HG03039 (cell line): Measurements from ENCODE around the gene SLC8B1.

Experiments used
- ATAC-seq: cut with Tn5 transposase; IDR thresholded peaks from one replicate; pipeline ENCODE4 v1.9.1; 2021; ENCODE audit warnings: mild to moderate bottlenecking, moderate library complexity; ENCODE audit not compliant: unreplicated experiment

Gene SLC8B1

GRCh38 chr12:113334786-113335539, at the start of gene SLC8B1:
SLC8B1 (minus strand) TSS chr12:113335109; CDS start chr12:113332878, 2,231 bp downstream.
- ATAC-seq = peak; percentile 93

GRCh38 chr12:113382206-113382605, 47.3 kb upstream of the SLC8B1 start:
- no peak for ATAC-seq

GRCh38 chr12:113381220-113381619, 46.3 kb upstream of the SLC8B1 start:
- ATAC-seq = no peak

GRCh38 chr12:113378291-113378690, 43.4 kb upstream of the SLC8B1 start:
- no peak for ATAC-seq

DNA sequence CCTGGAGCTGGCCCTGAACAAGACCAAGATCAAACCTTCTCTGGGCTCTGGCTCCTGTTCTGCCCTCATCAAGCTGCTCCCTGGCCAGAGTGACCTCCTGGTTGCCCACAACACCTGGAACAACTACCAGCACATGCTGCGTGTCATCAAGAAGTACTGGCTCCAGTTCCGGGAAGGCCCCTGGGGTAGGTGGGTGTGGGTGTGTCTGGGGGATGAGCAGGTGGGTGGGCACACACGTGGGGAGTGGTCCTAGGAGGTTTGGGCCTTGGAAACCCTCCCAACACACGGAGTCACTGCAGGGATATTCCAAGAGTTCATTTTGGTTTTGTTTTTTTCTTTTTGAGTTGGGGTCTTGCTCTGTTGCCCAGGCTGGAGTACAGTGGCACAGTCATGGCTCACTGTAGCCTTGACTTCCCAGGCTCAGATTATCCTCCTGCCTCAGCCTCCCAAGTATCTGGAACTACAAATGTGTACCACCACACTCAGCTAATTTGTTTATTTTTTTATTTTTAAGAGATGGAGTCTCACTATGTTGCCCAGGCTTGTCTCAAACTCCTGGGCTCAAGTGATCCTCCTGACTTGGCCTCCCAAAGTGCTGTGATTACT, 40.0 kb upstream of the SLC8B1 start:
- ATAC-seq = no peak

- ATAC-seq = no peak
Measured at GRCh38 chr12:113373969-113374368, 39.1 kb upstream of the SLC8B1 start.

DNA sequence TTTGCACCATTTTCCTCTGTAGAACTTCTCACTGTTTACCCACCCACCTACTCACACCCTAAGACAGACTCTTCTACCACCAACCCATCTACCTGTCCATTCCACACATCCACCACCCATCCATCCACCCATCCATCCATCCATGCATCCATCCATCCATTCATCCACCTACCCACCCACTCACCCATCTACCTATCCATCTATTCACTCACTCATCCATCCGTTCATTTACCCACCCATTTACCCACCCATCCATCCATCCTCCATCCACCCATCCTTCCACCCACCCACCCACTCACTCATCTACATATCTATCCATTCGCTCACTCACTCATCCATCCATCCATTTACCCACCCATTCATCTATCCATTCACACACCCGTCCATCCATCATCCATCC, 38.5 kb upstream of the SLC8B1 start:
- ATAC-seq = no peak

DNA sequence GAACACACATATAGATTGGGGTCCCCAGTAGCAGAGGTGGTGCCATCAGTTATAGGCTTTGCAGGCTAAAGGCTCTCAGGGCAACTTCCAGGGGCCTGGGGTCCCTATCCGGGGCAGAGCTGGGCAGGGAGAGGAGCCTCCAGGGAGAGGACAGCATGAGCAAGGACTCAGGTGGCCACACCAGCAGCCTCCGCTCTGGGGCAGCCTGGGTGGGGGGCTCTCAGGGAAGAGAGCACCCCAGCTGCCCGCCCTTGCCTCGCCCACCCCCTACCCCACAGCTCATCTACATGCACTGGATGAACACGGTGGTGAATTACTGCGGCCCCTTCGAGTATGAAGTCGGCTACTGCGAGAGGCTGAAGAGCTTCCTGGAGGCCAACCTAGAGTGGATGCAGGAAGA, 37.5 kb upstream of the SLC8B1 start:
- no peak for ATAC-seq

DNA sequence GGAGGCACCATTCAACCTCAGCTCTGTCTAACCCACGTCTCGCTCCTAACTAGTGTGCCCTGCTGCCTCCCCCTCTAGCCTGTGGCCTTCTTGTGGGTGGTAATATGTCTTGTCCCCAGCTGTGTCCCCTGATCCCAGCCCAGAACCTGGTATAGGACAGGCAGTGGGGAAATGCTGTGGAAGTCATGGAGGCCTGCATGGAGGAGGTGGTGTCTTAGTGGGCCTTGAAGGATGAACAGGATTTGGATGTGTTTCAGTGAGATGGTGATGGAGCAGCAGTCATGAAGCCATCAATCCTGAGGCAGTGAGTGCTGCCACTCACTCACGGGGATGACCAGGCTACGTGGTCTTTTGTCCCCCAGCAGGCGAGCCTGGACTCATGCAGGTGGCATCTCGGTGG, 36.9 kb upstream of the SLC8B1 start:
- ATAC-seq = no peak

DNA sequence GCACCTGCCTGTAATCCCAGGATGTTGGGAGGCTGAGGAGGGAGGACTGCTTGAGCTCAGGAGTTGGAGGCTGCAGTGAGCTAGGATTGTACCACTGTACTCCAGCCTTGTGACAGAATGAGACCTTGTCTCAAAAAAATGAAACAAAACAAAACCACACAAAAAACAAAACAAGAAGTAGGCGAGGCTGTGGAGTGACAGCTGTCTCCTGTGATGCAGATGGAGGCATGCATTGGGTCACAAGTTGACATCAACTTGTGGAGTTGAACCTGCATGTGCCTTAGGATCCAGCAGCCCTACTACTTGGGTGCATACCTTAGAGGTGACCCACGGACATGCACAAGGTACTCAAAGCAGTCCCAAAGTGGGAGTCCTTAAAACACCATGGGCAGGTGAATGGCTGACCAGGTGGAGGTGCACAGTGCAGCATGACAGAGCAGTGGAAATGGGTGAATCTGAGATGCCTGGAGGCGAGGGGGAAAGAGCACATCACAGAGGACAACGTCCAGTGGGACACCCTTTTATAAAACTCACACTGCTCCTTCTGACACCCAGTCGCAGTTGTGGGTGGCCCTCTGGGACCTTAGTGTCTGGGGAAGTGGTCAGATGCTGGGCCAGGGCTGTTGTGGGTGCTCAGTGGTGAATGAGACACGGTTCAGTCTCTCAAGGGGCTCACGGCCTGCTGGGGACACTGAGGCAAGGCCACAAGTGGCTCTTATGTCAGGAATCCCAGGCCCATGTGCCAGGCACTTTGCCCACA, 36.2 kb upstream of the SLC8B1 start:
- ATAC-seq = no peak

DNA sequence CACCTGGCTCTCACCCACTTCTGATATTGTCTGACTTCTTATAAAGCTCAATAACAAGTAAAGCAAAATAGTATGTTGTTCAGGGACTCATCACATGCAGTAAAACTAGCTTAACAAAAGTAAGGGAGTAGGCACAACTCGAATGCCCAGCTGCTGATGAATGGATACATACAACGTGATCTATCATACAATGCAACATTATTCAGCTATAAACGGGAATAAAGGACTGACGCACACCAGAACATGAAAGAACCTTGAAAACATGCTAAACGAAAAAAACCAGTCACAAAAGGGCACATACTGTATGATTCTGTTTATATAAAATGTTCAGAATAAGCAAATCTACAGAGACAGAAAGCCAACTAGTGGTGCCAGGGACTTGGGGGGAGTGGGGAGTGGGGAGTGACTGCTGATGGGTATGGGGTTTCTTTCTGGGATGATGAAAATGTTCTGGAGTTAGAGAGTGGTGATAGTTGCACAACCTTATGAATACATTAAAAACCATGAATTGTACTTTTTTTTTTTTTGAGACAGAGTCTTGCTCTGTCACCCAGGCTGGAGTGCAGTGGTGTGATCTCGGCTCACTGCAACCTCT, 34.6 kb upstream of the SLC8B1 start:
- no peak for ATAC-seq

DNA sequence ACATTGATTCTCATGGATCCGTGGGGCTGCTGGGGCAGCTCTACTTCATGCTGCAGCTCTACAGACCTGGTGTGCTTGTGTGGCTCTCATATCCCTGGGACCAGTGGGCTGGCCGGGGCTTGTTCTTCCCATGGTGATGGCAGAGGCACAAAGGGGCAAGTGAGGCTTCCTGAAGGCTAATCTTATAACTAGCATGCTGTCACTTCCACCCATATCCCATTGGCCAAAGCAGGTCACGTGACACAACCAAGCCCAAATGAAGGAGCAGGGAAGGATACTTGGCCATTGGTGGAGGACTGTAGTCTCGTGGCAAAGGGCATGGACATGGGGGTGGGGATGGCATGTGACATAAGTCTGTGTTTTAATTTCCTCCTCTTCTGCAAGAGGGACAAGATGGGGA, 33.4 kb upstream of the SLC8B1 start:
- no peak for ATAC-seq

- no peak for ATAC-seq
Measured at GRCh38 chr12:113366827-113367226, 31.9 kb upstream of the SLC8B1 start.

GRCh38 chr12:113365639-113366395, 30.9 kb upstream of the SLC8B1 start:
- no peak for ATAC-seq

GRCh38 chr12:113364698-113365097, 29.8 kb upstream of the SLC8B1 start:
- ATAC-seq = no peak

DNA sequence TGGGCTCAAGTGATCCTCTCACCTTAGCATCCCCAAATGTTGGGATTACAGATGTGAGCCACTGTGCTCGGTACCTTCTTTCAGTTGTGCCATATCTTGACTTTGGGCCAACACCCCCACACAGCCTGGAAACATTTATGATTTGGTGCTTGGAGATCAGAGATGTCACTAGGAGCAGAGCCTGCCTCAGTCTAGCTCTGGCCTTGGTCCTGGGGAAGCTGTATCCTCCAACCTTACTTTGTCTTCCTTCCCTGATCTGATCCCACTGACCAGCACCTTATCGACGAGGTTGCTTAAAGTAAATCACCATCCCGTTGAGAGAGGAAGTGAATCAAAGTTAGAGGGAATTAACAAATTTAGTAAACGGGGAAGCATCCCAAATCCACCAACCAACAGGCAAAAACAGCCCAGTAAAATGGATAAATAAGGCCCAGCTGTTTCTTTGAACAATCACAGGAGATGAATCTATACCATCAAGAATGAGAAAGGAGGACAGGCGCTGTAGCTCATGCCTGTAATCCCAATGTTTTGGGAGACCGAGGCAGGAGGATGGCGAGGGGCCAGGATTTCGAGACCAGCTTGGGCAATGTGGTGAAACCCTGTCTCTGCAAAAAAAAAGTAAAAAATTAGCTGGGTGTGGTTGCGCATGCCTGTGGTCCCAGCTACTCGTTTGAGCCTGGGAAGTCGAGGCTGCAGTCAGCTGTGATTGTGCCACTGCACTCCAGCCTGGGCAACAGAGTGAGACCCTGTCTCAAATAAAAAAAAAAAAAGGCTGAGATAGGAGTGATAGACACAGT, 26.9 kb upstream of the SLC8B1 start:
- no peak for ATAC-seq

GRCh38 chr12:113359939-113360748, 25.2 kb upstream of the SLC8B1 start:
- ATAC-seq = no peak

DNA sequence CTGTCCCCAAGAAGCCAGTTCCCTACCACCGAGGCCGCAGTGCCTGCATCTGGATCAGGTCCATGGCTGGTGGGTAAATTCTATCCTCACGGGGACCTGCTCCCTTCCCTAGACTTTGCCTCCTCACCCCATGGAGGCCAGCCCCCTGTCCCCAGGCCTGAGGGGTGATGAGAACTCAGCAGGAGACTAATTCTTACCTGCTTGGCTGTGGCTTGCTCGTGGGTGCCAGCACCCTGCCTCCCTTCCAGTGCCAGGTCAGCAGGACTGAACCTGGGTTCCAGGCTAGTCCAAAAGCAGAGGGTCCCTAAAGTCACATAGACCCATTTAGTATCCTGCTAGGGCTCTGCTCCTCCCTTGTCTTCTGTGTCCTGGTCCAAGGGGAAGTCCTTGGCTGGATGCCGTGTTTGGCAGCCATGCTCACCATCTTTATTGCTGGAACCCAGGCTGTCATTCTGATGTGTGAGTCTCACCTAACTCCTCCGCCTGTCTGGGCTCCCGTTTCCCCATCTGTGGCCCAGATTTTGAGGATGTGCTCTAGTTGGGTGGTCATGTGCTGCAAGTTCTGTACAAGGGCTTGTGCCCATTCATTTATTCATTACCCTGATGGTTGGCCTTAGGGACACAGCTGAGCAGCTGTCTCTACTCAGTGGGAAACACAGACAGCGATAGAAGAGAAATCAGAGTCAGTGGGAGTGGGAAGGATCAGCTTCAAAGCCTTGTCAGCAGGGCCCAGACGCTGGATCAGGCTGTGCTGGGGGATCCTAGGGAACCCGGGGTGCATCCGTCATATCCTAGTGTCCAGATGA, 24.4 kb upstream of the SLC8B1 start:
- no peak for ATAC-seq
